Peyer's patch (tissue), 4 donors: ENCODE measurements around the gene IL13RA2.

ENCODE experiments used
- CTCF ChIP-seq, 6 experiments: fragments of 450-650 bp in 4 of 6; fragments of 200-600 bp in 2 of 6; sonication (generic) in 1 of 6; IDR thresholded peaks; one replicate each; pipeline ENCODE4 v1.5.1; 2017 to 2019; ENCODE audit warnings: antibody characterized with exemption in 6 of 6, mild to moderate bottlenecking in 3 of 6, moderate library complexity in 1 of 6
- POLR2A ChIP-seq, 2 donors: fragments of 450-650 bp; IDR thresholded peaks; one replicate each; pipeline ENCODE4 v1.5.1; 2017; ENCODE audit warnings: antibody characterized with exemption in 2 of 2, mild to moderate bottlenecking in 2 of 2, moderate library complexity in 2 of 2

- TF ChIP-seq CTCF (IDR thresholded peaks at IDR 0.05) (no peak), POLR2A (IDR thresholded peaks at IDR 0.05) (no peak)
These were observed 17.5 kb downstream of the IL13RA2 start for GRCh38 chrX:114999906-115000305.
